Eye (tissue), 1 donor: ENCODE measurements around the gene SLC22A31.

Source experiments
- DNase-seq: peaks from one replicate; pipeline ENCODE4 v3.0.0-alpha.2; 2015

SLC22A31 gene

DNA sequence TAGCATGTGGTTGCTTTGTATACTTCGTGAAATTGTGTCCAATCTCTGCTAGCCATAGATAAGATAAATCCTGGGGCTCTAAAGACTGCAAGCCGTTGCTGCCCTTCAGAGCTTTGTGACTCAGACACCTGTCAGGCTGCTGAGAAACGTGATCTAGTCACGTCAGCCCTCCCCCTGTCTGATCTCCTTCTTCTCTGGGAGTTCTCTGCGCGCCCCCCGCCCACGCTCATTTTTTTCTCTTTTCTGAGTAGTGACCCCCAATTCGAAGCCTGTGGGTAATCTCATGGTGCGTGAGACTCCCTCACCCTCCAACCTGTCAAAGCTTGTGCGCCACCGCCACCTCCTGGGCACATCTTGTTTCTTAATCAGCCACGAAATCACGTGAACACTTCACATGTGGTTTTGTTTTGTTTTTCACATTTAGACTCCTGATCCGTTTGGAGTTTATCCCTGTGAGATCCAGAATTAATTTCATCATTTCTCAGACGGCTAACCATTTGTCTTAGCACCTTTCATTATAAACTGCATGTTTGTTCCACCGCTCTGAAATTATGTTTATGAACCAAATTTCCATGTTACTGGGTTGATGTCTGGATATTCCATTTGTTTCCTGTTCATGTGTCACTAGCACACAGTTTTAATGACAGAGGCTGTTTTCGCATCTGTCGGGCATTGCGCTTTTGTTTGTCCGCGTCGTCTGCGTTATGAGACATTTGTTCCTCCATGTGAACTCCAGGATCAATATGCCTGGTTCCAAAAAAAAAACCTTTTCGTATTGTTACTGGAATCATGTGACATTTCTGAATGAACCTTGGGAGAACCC lies 16.2 kb upstream of the SLC22A31 start:
- peak; percentile 94 for DNase-seq

- no peak for DNase-seq
Observed at GRCh38 chr16:89210904-89211515, 10.7 kb upstream of the SLC22A31 start.

GRCh38 chr16:89210165-89210903 lies 10.0 kb upstream of the SLC22A31 start:
- DNase-seq = no peak

- no peak for DNase-seq
Observed at GRCh38 chr16:89209522-89210044, 9.2 kb upstream of the SLC22A31 start.

DNA sequence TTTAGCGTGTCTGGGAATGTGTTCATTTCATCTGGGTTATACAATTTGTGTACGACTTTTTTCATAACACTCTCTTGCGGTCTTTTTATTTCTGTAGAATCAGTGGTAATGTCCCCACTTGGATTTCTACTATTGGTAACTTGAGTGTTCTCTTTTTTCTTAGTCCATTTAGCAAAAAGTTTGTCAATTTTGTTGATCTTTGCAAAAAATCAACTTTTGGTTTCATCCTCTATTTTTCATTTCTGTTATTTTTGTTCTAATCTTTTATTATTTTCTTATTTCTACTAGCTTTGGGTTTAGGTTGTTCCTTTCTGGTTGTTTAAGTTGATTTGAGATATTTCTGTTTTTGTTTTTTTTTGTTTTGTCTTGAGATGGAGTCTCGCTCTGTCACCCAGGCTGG lies 7.7 kb upstream of the SLC22A31 start:
- no peak for DNase-seq

- DNase-seq = no peak
Observed at GRCh38 chr16:89202422-89203215, 2.3 kb upstream of the SLC22A31 start.

- peak; percentile 88 for DNase-seq
Observed at GRCh38 chr16:89201439-89202377, 1.4 kb upstream of the SLC22A31 start.

DNA sequence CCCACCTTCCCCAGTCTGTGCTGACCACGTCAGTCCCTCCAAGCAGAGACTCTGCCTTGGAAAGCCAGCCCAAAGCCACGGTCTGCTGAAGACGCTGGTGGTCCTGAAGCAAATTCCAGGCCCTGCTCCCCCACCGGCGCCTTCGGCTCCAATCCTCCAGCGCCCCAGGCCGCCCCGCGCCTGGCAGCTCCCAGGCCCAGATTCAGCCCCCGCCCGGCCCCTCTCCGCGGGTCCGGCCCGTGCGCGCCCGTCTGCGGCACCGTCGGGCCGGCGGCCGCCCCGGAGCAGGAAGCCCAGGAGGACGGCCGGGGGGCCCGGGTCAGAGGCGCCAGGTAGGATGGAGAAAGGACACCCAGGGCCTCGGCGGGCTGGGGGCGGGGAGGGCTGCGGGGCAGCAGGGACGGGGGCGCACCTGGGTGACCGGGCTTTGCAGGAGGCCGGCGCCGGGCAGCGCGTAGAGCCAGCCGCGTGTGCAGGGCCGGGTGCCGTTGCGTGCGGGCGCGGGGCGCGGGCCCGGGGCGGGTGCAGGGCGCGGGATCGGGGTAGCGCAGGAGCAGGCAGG lies 594 bp upstream of the SLC22A31 start:
- DNase-seq = peak; percentile 32

GRCh38 chr16:89199241-89200123 lies 855 bp downstream of the SLC22A31 start:
- no peak for DNase-seq

- DNase-seq = no peak
Observed at GRCh38 chr16:89198417-89199240, 1.7 kb downstream of the SLC22A31 start.

GRCh38 chr16:89197633-89198416 lies 2.5 kb downstream of the SLC22A31 start:
- DNase-seq = no peak

- DNase-seq = no peak
Observed at GRCh38 chr16:89197033-89197632, 3.2 kb downstream of the SLC22A31 start.

DNA sequence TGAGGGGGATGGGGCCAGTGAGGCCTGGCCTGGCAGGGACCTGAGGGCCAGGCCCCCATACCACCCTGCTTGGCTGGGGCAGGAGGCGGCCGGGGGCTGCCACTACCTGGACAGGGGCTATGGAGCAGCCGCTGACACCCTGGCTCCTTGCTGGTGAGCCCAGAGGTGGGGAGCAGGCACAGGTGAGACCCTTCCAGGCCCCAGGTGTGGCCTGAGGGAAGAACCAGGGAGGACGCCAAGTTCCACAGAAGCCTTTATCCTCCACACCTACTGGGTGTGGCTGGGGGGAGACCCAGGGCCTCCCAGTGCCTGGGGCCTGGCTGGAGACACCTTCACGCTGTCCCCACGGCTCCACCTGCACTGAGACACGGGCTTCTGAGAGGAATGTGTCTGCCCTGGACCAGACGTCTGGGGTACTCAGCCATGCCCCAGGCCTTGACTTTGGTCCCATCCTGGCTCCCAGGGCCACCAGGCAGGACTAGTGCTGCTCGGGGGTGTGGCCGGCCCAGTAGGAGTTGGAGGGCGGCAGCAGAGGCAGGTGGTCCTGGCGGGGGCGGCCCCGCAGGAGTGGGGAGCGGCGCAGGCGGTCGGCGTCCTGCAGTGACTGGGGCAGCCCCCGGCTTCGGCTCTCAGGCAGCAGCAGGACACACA lies 4.7 kb downstream of the SLC22A31 start:
- no peak for DNase-seq

DNA sequence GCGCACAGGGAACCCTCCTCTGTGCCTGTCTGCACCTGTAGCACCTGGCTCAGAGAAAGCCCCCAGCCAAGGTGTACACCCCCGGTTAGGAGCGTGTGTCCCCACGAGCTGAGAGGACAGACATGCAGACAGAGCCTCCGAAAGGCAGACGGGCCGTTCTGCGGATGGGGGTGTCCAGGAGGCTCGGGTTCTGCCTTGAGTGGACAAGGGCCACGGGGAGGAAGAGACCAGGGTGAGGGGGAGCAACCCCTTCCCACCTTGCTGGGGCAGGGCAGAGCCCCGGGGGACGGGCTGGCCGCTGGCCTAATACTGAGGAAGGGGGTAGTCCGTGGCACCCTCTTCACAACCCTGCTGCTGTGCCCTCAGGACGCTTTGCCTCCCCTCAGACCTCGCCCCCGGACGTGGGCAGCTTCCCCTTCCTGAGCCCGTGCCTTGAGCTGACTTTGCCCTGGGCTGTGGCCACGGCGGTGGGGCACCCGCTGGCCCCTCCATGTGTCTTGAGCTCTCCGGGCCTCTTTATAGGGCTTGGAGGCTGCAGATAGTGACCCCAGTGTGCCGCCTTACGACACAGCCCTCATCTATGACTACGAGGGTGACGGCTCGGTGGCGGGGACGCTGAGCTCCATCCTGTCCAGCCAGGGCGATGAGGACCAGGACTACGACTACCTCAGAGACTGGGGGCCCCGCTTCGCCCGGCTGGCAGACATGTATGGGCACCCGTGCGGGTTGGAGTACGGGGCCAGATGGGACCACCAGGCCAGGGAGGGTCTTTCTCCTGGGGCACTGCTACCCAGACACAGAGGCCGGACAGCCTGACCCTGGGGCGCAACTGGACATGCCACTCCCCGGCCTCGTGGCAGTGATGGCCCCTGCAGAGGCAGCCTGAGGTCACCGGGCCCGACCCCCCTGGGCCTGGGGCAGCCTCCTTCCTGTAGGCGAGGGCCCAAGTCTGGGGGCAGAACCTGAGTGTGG lies 5.7 kb downstream of the SLC22A31 start:
- DNase-seq = no peak

DNA sequence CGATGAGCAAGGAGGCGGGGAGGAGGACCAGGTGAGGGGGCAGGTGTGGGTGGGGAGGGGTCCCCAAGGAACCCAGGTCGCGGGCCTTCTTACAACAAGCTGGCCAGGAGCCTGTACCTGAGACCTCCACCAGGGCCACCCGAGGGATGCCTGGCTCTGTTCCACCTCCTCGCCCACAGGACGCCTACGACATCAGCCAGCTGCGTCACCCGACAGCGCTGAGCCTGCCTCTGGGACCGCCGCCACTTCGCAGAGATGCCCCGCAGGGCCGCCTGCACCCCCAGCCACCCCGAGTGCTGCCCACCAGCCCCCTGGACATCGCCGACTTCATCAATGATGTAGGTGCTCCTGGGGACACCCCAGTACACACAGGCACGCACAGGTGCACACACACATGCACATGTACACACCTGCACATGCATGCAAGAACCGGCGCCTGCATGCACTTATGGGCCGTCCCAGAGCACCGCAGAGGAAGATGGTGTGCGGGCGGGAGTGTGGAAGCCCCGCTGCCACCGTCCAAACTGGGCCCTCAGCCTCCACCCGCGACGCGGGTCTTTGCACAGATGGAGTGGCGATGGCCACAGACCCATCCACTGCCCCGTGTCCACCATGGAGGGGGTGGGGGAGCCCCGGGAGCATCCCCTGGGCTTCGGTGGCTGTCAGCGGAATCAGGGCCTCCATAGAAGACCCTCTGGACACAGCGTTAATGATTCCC lies 6.6 kb downstream of the SLC22A31 start:
- DNase-seq = no peak
